HEK293T (cell line): Measurements from ENCODE around the gene AMZ1.

Source experiments
- ARNT ChIP-seq: fragments of 450-650 bp; IDR thresholded peaks from 2 replicates; pipeline ENCODE4 v1.6.1; 2017; ENCODE audit warnings: mild to moderate bottlenecking
- BHLHE40 ChIP-seq: fragments of 450-650 bp; IDR thresholded peaks from 2 replicates; pipeline ENCODE4 v1.6.1; 2016; ENCODE audit warnings: mild to moderate bottlenecking, moderate library complexity, borderline replicate concordance
- CTBP1 ChIP-seq: fragments of 450-650 bp; IDR thresholded peaks from 2 replicates; pipeline ENCODE4 v1.6.1; 2016; ENCODE audit warnings: borderline replicate concordance
- ELF4 ChIP-seq: fragments of 450-650 bp; IDR thresholded peaks from 2 replicates; pipeline ENCODE4 v1.6.1; 2017; ENCODE audit warnings: antibody characterized with exemption
- FOXK2 ChIP-seq: fragments of 450-650 bp; IDR thresholded peaks from 2 replicates; pipeline ENCODE4 v1.6.1; 2016; ENCODE audit warnings: mild to moderate bottlenecking
- FOXM1 ChIP-seq: fragments of 450-650 bp; IDR thresholded peaks from 2 replicates; pipeline ENCODE4 v1.6.1; 2017; ENCODE audit warnings: mild to moderate bottlenecking, borderline replicate concordance
- HDGF ChIP-seq: fragments of 450-650 bp; IDR thresholded peaks from 2 replicates; pipeline ENCODE4 v1.6.1; 2017; ENCODE audit warnings: antibody characterized with exemption, borderline replicate concordance
- L3MBTL2 ChIP-seq: fragments of 450-650 bp; conservative IDR thresholded peaks from 2 replicates; pipeline ENCODE4 v1.6.1; 2016; ENCODE audit warnings: mild to moderate bottlenecking
- LEF1 ChIP-seq: fragments of 450-650 bp; IDR thresholded peaks from 2 replicates; pipeline ENCODE4 v1.6.1; 2017; ENCODE audit warnings: mild to moderate bottlenecking, borderline replicate concordance
- SP1 ChIP-seq: fragments of 450-650 bp; IDR thresholded peaks from 2 replicates; pipeline ENCODE4 v1.6.1; 2017
- SUZ12 ChIP-seq: fragments of 450-650 bp; IDR thresholded peaks from 2 replicates; pipeline ENCODE4 v1.6.1; 2016; ENCODE audit warnings: mild to moderate bottlenecking
- TARDBP ChIP-seq: fragments of 450-650 bp; IDR thresholded peaks from 2 replicates; pipeline ENCODE4 v1.6.1; 2016
- ZNF384 ChIP-seq: fragments of 450-650 bp; IDR thresholded peaks from 2 replicates; pipeline ENCODE4 v1.6.1; 2016
- TF ChIP-seq, protein P1 (sequence below): fragments of 450-650 bp; IDR thresholded peaks from 2 replicates; pipeline ENCODE4 v1.6.1; 2016

DNA sequence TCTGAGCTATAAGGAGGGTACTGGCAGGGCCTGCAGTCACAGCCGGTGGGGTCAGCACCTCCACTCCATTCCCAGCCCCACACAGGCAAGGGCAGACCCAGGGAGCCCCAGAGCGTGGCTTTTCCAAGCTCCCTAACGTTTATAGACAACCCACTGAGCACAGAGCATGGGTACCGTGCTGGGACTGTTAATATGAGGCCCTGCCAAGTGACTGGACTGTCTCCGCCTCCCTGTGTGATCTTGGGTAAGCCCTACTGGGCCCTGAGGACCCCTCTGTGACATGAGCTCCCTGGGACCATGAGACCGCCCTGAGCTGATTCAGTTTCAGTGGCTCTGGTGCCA lies 43.8 kb upstream of the AMZ1 start:
- TF ChIP-seq FOXM1 = no peak
- TF ChIP-seq HDGF = no peak
- TF ChIP-seq, protein P1, sequence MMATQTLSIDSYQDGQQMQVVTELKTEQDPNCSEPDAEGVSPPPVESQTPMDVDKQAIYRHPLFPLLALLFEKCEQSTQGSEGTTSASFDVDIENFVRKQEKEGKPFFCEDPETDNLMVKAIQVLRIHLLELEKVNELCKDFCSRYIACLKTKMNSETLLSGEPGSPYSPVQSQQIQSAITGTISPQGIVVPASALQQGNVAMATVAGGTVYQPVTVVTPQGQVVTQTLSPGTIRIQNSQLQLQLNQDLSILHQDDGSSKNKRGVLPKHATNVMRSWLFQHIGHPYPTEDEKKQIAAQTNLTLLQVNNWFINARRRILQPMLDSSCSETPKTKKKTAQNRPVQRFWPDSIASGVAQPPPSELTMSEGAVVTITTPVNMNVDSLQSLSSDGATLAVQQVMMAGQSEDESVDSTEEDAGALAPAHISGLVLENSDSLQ = no peak
- TF ChIP-seq CTBP1 = no peak
- no peak for TF ChIP-seq SP1
- no peak for TF ChIP-seq L3MBTL2
- no peak for TF ChIP-seq TARDBP
- no peak for TF ChIP-seq BHLHE40
- TF ChIP-seq ZNF384 = no peak
- no peak for TF ChIP-seq ARNT
- TF ChIP-seq LEF1 = no peak
- TF ChIP-seq FOXK2 = no peak
- no peak for TF ChIP-seq SUZ12
- TF ChIP-seq ELF4 = no peak
